K562 (cell line): ENCODE data around the gene CMTM1. TPM values are rescaled to one million over a fixed set of nuclear protein-coding genes. Genes with fewer than 3 reads are reported as not detected.

Source experiments
- ATAC-seq: fragments of 200-7000 bp; cut with Tn5 transposase; 3 replicates; pipeline ENCODE4 v1.9.1; 2020; ENCODE audit warnings: moderate library complexity
- BruUV-seq: library from RNA; stranded (reverse); fragments of 400-500 nt; replicated peaks from 2 replicates; lab custom pipeline; 2021; lab: Mats Ljungman, UMichigan
- CTCF ChIA-PET: fragments of 300-600 bp; formaldehyde crosslinking; extraction: SDS; loops from one replicate; lab custom pipeline; 2021; ENCODE audit warnings: low intra/inter-chr PET ratio; lab: Yijun Ruan, JAX
- POLR2A ChIA-PET: fragments of 300-600, 350-650 bp; sonication (Branson Sonifier 250); formaldehyde crosslinking; extraction: SDS; loops from one replicate; lab custom pipeline; 2021; ENCODE audit warnings: antibody characterized with exemption, inconsistent platforms; lab: Yijun Ruan, JAX
- DNase-seq, 4 experiments: peaks; one replicate each; pipeline versions ENCODE4 v3.0.0 to v3.0.0-alpha.2; 2011 to 2018; ENCODE audit warnings: low spot score in 3 of 4, mixed read lengths in 3 of 4; ENCODE audit errors: extremely low read depth in 1 of 4
- FAIRE-seq: peaks from 2 replicates; lab custom pipeline; 2011; peaks lifted over from hg19 to GRCh38; lab: Jason Lieb, UNC
- H2AFZ ChIP-seq: 2 replicates; pipeline ENCODE4 v1.6.0; 2011; ENCODE audit warnings: low read depth, low read length, control low read depth, inconsistent platforms
- H3K27ac ChIP-seq: fragments of 200-600 bp; 3 replicates; pipeline ENCODE4 v1.8.0; 2011; ENCODE audit warnings: low read depth, mild to moderate bottlenecking, control low read depth, inconsistent platforms, low read length, moderate library complexity, mixed read lengths; ENCODE audit errors: extremely low read depth
- H3K27me3 ChIP-seq, 2 experiments: fragments of 300-600 bp in 1 of 2; 2 replicates in 1 of 2; 3 replicates in 1 of 2; pipeline versions ENCODE4 v1.6.0 to v1.8.0; 2011; ENCODE audit warnings: inconsistent platforms in 2 of 2, low read length in 2 of 2, mild to moderate bottlenecking in 1 of 2, mixed read lengths in 1 of 2, moderate library complexity in 1 of 2; ENCODE audit not compliant: control insufficient read depth in 2 of 2, insufficient read depth in 2 of 2
- H3K36me3 ChIP-seq: fragments of 300-600 bp; 3 replicates; pipeline ENCODE4 v1.8.0; 2011; ENCODE audit warnings: mild to moderate bottlenecking, low read length, inconsistent platforms; ENCODE audit not compliant: control insufficient read depth, insufficient read depth
- H3K4me1 ChIP-seq, 2 experiments: fragments of 200-600 bp in 1 of 2; replicated peaks in 1 of 2; 2 replicates in 1 of 2; 3 replicates in 1 of 2; pipeline versions ENCODE4 v1.5.1 to v1.8.0; 2011; ENCODE audit warnings: inconsistent platforms in 2 of 2, low read length in 2 of 2, mild to moderate bottlenecking in 1 of 2, mixed read lengths in 1 of 2, moderate library complexity in 1 of 2; ENCODE audit not compliant: control insufficient read depth in 2 of 2, insufficient read depth in 2 of 2
- H3K4me2 ChIP-seq: 2 replicates; pipeline ENCODE4 v1.6.1; 2011; ENCODE audit warnings: low read length, control low read depth, inconsistent platforms, mixed read lengths; ENCODE audit not compliant: insufficient read depth
- H3K4me3 ChIP-seq: fragments of 200-600 bp; sonication (generic), shearing (Covaris generic); 2 replicates; pipeline ENCODE4 v1.5.1; 2016; ENCODE audit warnings: control low read depth, inconsistent platforms
- H3K79me2 ChIP-seq: fragments of 200-600 bp; 3 replicates; pipeline ENCODE4 v1.8.0; 2011; ENCODE audit warnings: low read length, inconsistent platforms; ENCODE audit not compliant: control insufficient read depth, insufficient read depth
- H3K9ac ChIP-seq, 2 experiments: 2 replicates each; pipeline versions ENCODE4 v1.6.0 to v1.6.1; 2011; ENCODE audit warnings: low read depth in 2 of 2, low read length in 2 of 2, control low read depth in 1 of 2, inconsistent platforms in 1 of 2, mild to moderate bottlenecking in 1 of 2, mixed read lengths in 1 of 2; ENCODE audit not compliant: insufficient read depth in 1 of 2
- H3K9me1 ChIP-seq: one replicate; pipeline ENCODE4 v1.6.0; 2011; ENCODE audit warnings: inconsistent platforms, mild to moderate bottlenecking, low read length, moderate library complexity; ENCODE audit not compliant: control insufficient read depth, insufficient read depth
- H3K9me3 ChIP-seq: replicated peaks from 2 replicates; pipeline ENCODE4 v1.5.1; 2011; ENCODE audit warnings: low read depth, low read length, inconsistent platforms; ENCODE audit not compliant: control insufficient read depth, insufficient read depth
- H4K20me1 ChIP-seq: replicated peaks from 2 replicates; pipeline ENCODE4 v1.6.1; 2011; ENCODE audit warnings: low read length, inconsistent platforms, mixed read lengths; ENCODE audit not compliant: control insufficient read depth, insufficient read depth
- CEBPG ChIP-seq, 3 experiments: fragments of 200-800 bp in 1 of 3; sonication (Bioruptor generic) in 1 of 3; sonication (generic) in 1 of 3; formaldehyde crosslinking in 1 of 3; IDR thresholded peaks in 2 of 3; conservative IDR thresholded peaks in 1 of 3; 2 replicates each; pipeline versions ENCODE4 v1.6.1 to v1.8.0; 2016 to 2022; ENCODE audit warnings: missing compliant biosample characterization in 2 of 3, missing genetic modification characterization in 2 of 3, mild to moderate bottlenecking in 1 of 3, missing genetic modification reagents in 1 of 3
- FOXK1 ChIP-seq: sonication (generic); formaldehyde crosslinking; IDR thresholded peaks from 2 replicates; pipeline ENCODE4 v1.8.0; 2022; ENCODE audit warnings: missing genetic modification reagents, mild to moderate bottlenecking, borderline replicate concordance
- GABPA ChIP-seq: fragments of 200-800 bp; sonication (Bioruptor generic); conservative IDR thresholded peaks from 2 replicates; pipeline ENCODE4 v1.6.1; 2016; ENCODE audit warnings: low read depth, missing genetic modification characterization, missing compliant biosample characterization
- THRAP3 ChIP-seq: fragments of 450-650 bp; IDR thresholded peaks from 2 replicates; pipeline ENCODE4 v1.6.1; 2016; ENCODE audit warnings: mild to moderate bottlenecking, inconsistent platforms, borderline replicate concordance
- ZNF143 ChIP-seq: sonication (generic); formaldehyde crosslinking; IDR thresholded peaks from 2 replicates; pipeline ENCODE4 v1.9.0; 2022; ENCODE audit warnings: mild to moderate bottlenecking, missing genetic modification reagents
- ZNF282 ChIP-seq: sonication (generic); formaldehyde crosslinking; IDR thresholded peaks from 2 replicates; pipeline ENCODE4 v1.8.1; 2023; ENCODE audit warnings: missing genetic modification reagents
- WGBS: fragments of 100-300 bp; shearing (Covaris generic); methylation state at CpG from one replicate; pipeline ENCODE4 v1.1.6; 2016; ENCODE audit warnings: low coverage, mixed read lengths; ENCODE audit not compliant: insufficient coverage; ENCODE audit errors: missing lambda C conversion rate; 5-methylcytosine and 5-hydroxymethylcytosine counted together
- in situ Hi-C: fragments of 300-500 bp; cut with MboI; formaldehyde crosslinking; loops from 4 replicates; pipeline ENCODE4 v1.15.0; 2018; ENCODE audit warnings: inconsistent platforms, mixed read lengths
- intact Hi-C: fragments of 100-400 bp; cut with micrococcal nuclease; formaldehyde crosslinking; loops from 2 replicates; pipeline ENCODE4 v1.14.2; 2022
- polyA plus RNA-seq, 8 experiments: library from polyadenylated mRNA; depleted of rRNA in 4 of 8; stranded (reverse) in 5 of 8; unstranded in 3 of 8; fragments of >200 nt; fragmentation: Nextera tagmentation in 2 of 8; fragmentation: Illumina TruSeq in 1 of 8; extraction: Ambion mirVana in 2 of 8; extraction: Trizol in 1 of 8; gene quantifications; 2 replicates each; pipeline versions ENCODE4 v1.2.1 to v1.2.3, GENCODE V29; 2011 to 2014; ENCODE audit warnings: inconsistent platforms in 1 of 8, missing spikeins in 1 of 8
- total RNA-seq, 7 experiments: library from RNA; depleted of rRNA in 6 of 7; stranded (reverse); fragments of >200 nt in 6 of 7; fragmentation: Illumina TruSeq in 2 of 7; extraction: Trizol in 2 of 7; gene quantifications; 2 replicates each; pipeline versions ENCODE4 v1.2.1 to v1.2.3, GENCODE V29; 2011 to 2021; ENCODE audit warnings: low replicate concordance in 1 of 7
- TF ChIP-seq, protein P1 (sequence below), 2 experiments: fragments of 450-650 bp; IDR thresholded peaks; 2 replicates each; pipeline ENCODE4 v1.6.1; 2016
- TF ChIP-seq, protein P2 (sequence below): fragments of 450-650 bp; IDR thresholded peaks from 2 replicates; pipeline ENCODE4 v1.6.1; 2016; ENCODE audit warnings: mild to moderate bottlenecking, moderate library complexity

Gene CMTM1
- total and polyA plus RNA-seq, 9 of the 15 experiments (the other 6 are each of a cell fraction or from before 2014, with no cell fraction given) = 0.25 to 2.6 (median 1.1) TPM; not detected in 2

DNA sequence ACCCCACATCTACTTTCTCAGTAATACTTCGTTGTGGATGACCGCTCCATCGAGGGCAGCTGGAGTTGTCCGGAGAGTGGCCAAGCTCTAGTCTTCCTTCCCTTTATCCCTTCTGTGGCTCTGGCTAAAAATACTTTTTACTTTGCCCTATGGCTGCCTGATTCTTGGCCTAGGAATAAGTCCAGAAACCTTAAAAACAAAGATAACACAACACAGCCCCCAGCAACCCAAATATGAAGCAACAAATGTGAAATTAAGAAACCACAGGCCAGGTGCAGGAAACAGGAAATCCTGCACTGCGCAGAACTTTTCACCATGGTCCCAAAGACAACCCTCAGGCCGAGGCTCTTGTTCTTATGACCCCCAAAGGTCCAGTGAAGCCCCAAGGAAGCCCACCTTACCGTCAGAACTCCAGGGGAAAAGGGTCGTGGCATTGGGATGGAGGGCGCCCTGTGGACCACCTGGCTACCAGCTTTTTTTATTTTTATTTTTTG lies 42.3 kb upstream of the CMTM1 start:
- CTCF ChIA-PET = no interaction called here
- intact Hi-C loops = no loop called here
- Histone ChIP-seq H3K9me3 (no peaks in the 10 kb centered on the region), H2AFZ (no peak overlapping the region), H4K20me1 (no peaks in the 10 kb centered on the region), H3K36me3 (peaks cover 4% of the 10 kb centered on the region; the same call in 1 of the 3 replicates), H3K9ac (peak overlapping the region in 1 of 2 experiments; percentile 31; a peak in 1 of 4 replicates), H3K27ac (no peak overlapping the region), H3K4me2 (no peak overlapping the region), H3K4me3 (no peak overlapping the region), H3K4me1 (peaks cover 15 to 39% of the 10 kb centered on the region in 2 experiments; a peak in 4 of 5 replicates), H3K79me2 (no peaks in the 10 kb centered on the region), H3K27me3 (no peaks in the 10 kb centered on the region), H3K9me1 (no peaks in the 10 kb centered on the region)
- in situ Hi-C loops = no loop called here
- no TSS peak for BruUV-seq
- FAIRE-seq = no peak
- WGBS = 81% methylated on average over 9 of the region's 9 CpGs
- POLR2A ChIA-PET = interaction anchor here (1.0 to 1.2 kb wide), 2 partner anchors 12 to 14 kb away, joined by 3 to 5 read pairs; no protein-coding TSS in a partner anchor
- DNase-seq = no peak
- ATAC-seq = no peak
- no peak for TF ChIP-seq THRAP3
- peak; percentile 56 for TF ChIP-seq GABPA
- TF ChIP-seq FOXK1 (CRISPR knock-in tag) = 0 out of 2 replicates have a peak, but pooled peaks have one; percentile 18
- TF ChIP-seq, protein P1, sequence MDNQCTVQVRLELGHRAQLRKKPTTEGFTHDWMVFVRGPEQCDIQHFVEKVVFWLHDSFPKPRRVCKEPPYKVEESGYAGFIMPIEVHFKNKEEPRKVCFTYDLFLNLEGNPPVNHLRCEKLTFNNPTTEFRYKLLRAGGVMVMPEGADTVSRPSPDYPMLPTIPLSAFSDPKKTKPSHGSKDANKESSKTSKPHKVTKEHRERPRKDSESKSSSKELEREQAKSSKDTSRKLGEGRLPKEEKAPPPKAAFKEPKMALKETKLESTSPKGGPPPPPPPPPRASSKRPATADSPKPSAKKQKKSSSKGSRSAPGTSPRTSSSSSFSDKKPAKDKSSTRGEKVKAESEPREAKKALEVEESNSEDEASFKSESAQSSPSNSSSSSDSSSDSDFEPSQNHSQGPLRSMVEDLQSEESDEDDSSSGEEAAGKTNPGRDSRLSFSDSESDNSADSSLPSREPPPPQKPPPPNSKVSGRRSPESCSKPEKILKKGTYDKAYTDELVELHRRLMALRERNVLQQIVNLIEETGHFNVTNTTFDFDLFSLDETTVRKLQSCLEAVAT (IDR thresholded peaks at IDR 0.05) = no peak
- TF ChIP-seq, protein P2, sequence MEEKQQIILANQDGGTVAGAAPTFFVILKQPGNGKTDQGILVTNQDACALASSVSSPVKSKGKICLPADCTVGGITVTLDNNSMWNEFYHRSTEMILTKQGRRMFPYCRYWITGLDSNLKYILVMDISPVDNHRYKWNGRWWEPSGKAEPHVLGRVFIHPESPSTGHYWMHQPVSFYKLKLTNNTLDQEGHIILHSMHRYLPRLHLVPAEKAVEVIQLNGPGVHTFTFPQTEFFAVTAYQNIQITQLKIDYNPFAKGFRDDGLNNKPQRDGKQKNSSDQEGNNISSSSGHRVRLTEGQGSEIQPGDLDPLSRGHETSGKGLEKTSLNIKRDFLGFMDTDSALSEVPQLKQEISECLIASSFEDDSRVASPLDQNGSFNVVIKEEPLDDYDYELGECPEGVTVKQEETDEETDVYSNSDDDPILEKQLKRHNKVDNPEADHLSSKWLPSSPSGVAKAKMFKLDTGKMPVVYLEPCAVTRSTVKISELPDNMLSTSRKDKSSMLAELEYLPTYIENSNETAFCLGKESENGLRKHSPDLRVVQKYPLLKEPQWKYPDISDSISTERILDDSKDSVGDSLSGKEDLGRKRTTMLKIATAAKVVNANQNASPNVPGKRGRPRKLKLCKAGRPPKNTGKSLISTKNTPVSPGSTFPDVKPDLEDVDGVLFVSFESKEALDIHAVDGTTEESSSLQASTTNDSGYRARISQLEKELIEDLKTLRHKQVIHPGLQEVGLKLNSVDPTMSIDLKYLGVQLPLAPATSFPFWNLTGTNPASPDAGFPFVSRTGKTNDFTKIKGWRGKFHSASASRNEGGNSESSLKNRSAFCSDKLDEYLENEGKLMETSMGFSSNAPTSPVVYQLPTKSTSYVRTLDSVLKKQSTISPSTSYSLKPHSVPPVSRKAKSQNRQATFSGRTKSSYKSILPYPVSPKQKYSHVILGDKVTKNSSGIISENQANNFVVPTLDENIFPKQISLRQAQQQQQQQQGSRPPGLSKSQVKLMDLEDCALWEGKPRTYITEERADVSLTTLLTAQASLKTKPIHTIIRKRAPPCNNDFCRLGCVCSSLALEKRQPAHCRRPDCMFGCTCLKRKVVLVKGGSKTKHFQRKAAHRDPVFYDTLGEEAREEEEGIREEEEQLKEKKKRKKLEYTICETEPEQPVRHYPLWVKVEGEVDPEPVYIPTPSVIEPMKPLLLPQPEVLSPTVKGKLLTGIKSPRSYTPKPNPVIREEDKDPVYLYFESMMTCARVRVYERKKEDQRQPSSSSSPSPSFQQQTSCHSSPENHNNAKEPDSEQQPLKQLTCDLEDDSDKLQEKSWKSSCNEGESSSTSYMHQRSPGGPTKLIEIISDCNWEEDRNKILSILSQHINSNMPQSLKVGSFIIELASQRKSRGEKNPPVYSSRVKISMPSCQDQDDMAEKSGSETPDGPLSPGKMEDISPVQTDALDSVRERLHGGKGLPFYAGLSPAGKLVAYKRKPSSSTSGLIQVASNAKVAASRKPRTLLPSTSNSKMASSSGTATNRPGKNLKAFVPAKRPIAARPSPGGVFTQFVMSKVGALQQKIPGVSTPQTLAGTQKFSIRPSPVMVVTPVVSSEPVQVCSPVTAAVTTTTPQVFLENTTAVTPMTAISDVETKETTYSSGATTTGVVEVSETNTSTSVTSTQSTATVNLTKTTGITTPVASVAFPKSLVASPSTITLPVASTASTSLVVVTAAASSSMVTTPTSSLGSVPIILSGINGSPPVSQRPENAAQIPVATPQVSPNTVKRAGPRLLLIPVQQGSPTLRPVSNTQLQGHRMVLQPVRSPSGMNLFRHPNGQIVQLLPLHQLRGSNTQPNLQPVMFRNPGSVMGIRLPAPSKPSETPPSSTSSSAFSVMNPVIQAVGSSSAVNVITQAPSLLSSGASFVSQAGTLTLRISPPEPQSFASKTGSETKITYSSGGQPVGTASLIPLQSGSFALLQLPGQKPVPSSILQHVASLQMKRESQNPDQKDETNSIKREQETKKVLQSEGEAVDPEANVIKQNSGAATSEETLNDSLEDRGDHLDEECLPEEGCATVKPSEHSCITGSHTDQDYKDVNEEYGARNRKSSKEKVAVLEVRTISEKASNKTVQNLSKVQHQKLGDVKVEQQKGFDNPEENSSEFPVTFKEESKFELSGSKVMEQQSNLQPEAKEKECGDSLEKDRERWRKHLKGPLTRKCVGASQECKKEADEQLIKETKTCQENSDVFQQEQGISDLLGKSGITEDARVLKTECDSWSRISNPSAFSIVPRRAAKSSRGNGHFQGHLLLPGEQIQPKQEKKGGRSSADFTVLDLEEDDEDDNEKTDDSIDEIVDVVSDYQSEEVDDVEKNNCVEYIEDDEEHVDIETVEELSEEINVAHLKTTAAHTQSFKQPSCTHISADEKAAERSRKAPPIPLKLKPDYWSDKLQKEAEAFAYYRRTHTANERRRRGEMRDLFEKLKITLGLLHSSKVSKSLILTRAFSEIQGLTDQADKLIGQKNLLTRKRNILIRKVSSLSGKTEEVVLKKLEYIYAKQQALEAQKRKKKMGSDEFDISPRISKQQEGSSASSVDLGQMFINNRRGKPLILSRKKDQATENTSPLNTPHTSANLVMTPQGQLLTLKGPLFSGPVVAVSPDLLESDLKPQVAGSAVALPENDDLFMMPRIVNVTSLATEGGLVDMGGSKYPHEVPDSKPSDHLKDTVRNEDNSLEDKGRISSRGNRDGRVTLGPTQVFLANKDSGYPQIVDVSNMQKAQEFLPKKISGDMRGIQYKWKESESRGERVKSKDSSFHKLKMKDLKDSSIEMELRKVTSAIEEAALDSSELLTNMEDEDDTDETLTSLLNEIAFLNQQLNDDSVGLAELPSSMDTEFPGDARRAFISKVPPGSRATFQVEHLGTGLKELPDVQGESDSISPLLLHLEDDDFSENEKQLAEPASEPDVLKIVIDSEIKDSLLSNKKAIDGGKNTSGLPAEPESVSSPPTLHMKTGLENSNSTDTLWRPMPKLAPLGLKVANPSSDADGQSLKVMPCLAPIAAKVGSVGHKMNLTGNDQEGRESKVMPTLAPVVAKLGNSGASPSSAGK = no peak
- TF ChIP-seq ZNF282 = no peak
- no peak for TF ChIP-seq ZNF143
- peak; percentile 34; the same call in 1 of the 2 replicates for TF ChIP-seq CEBPG (CRISPR knock-in tag; IDR thresholded peaks at IDR 0.05)
- TF ChIP-seq CEBPG (tag; conservative IDR thresholded peaks at IDR 0.05 in 1 of 2, IDR thresholded peaks at IDR 0.05 in 1 of 2) = peak; percentile 78 to 81
